GM19468 (cell line): ENCODE data around the gene SPDEF.

Experiments
- ATAC-seq: cut with Tn5 transposase; IDR thresholded peaks from one replicate; pipeline ENCODE4 v1.9.1; 2021; ENCODE audit warnings: mild to moderate bottlenecking, moderate library complexity, moderate number of reproducible peaks; ENCODE audit not compliant: unreplicated experiment; ENCODE audit errors: extremely low read depth

The SPDEF gene

GRCh38 chr6:34490390-34491090 is 65.6 kb downstream of the SPDEF start:
- ATAC-seq, result no peak

- no peak for ATAC-seq
Observed at GRCh38 chr6:34489207-34489805, 66.8 kb downstream of the SPDEF start.
